NCI-H1930 (cell line): Measurements from ENCODE around the gene BMPR1B.

ENCODE experiments used
- DNase-seq, 2 experiments: peaks; one replicate each; lab custom pipeline; 2025; lab: John Stamatoyannopoulos, UW

Gene BMPR1B

GRCh38 chr4:95186666-95187065 lies 428.9 kb downstream of the BMPR1B start:
- DNase-seq, result peak in 1 of 2 experiments; percentile 43

DNA sequence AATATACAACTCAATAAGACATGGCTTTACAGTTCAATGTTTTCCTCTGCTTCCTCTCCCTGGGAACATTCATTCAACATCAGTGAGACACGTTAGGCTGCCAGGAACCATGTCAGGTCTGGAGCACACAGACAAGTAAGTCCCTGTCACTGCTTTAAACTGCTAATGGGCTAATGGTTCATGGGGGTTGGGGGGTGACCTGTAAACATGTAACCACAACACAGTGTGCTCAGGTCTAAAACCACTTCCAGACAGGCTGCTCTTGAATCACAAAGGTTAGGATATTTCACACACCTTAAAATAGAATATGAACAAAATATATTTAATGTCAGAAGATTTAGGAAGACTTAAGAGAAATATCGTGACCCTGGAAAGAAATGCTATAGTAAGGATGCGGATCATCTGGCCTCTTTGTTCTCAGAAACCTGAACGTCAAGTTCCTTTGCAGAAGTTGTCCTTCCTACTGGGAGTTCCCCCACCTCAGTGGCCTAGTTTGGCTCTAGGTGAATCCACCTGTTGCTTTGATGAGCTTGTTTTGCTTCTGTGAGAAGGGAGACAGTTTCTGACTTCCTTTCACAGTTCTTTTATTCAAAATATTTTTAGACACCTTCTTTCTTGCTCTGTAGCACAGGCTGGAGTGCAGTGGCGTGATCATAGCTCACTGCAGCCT lies 431.1 kb downstream of the BMPR1B start:
- no peak for DNase-seq

DNA sequence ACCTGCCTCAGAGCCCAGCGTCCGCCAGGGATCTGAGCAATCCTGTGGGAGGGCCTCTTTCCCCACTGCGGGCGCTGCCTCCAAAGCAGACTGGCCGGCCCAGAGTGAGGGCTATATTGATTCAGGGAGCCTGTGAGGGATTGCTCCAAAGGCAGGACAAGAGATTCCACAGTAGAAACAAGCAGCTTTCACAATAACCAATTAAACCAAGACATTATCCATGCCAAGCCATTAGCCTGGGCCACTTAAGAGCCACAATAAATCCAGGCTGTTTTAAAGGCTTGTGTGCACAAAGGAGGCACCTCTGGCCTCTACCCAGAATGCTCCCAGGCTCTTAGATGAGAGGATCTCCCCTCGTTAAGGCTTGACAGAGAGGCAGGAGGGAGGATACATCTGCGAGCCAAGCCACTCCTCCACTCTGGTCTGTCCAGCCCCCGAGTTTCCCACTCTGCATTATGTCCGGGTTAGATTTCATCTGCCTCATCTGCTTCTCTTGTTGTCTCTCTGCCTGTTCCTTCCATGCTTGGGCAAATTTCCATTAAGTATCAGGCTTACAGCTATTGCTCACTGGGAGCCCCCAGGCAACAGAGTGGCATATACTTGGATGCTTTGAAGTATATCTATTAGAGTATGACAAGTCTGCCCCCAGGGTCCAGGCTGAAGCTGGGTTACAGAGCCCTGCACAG lies 433.1 kb downstream of the BMPR1B start:
- DNase-seq, result no peak

GRCh38 chr4:95191537-95191936 lies 433.8 kb downstream of the BMPR1B start:
- DNase-seq, result no peak

DNA sequence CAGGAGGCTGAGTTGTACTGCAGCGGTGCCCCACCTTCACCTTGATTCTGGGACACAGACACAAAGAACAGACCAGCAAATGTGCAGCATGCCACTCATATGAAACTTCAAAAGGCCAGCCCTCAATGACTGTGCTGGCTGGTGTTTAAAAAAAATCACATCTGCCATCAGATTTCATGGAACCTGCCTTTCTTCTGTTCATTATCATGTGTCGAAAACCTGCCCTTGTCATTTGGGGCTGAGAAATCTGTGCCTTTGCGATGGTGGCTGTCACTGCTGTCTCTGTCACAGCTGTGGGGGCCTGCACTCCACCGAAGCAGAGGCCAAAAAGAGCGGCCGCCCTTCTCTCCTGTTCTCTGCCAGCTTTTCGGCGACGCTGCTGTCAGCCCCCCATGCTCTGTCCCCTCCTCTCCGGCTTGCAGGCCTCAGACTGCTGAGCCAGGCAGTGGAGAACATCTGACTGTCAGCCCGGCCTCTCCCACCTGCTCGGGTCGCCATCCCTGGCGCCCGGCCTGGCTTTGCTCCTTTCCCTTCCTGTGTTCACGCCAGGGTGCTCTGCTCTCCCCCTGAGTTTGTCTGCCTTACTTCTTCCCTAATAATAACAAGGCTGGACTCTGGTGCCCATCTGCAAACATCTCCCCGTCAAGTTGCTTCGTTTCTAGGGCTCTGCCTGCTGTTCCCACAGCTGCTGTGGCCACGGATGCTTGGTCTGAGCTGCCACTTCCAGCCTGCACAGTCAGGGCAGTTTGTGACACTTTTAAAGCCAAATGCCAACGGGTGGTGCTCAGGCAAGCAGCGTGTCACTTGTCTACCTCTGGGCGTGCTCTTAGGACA lies 435.9 kb downstream of the BMPR1B start:
- no peak for DNase-seq

DNA sequence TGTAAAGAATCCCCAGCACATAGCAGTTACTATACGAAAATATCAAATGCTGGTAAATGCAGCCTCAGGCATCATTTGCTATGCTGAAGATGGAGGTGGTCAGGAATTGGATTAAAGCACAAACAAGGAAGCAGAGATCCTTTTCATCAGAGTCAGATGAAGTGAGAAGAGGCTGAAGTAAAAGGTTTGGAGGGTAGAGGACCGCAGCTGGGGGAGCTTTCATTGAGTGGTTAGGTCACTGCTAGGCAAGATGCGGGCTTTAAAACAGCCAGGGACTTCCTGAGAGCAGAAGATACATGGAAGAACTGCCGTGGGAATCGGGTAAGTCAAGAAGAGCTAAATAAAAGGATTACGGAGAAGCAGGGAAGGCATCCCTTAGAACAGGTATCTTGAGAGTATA lies 439.6 kb downstream of the BMPR1B start:
- no peak for DNase-seq

DNA sequence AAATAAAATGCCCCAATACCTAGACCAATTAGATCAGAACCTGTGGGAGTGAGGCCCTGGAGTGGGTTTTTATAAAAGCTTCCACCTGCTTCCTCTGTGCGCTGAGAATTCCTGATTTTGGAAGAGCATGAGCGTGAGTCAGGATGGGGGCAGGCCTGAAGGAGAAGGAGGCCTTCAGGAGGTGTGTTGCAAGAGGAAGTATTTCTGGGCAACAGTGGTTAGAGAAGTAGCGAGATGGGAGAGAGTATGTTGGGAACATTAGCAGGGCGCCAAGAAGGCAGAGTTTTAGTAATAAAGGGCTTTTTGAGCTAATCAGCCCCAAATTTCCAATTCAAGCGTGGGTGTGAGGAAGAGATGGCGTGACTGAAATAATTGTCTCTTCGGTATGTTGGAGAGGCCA lies 441.2 kb downstream of the BMPR1B start:
- no peak for DNase-seq

GRCh38 chr4:95204267-95204844 lies 446.6 kb downstream of the BMPR1B start:
- DNase-seq, result no peak

DNA sequence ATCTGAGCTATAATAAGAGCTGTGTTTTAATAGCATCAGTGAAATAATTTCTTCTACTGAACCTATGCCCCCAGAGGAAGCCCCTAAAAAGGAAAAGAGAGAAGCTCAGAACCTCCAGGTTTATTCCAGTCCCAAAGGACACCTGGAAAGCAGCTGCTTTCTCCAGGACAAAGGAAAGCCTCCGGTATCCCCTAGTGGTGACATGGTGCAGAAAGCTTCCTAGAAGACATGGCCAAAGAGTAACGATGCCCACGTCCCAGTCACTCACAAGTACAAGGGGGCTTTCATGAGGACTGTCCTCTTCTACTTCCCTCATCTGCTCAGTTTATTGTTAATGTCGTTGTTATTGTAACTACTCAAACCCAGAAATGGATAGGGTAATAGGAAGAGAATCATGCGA lies 447.1 kb downstream of the BMPR1B start:
- DNase-seq, result peak; percentile 4 to 13
